NCI-H510A (cell line): ENCODE results near the gene GAP43.
"Not testable (repeated sequence)": the region's sequence is repeated elsewhere in the genome, so short reads cannot be mapped to it uniquely, and the experiment has no call there.

Source experiments
- DNase-seq: peaks from one replicate; lab custom pipeline; 2025; lab: John Stamatoyannopoulos, UW

Gene GAP43

GRCh38 chr3:115698851-115699591 is 75.7 kb downstream of the GAP43 start:
- no peak for DNase-seq

DNA sequence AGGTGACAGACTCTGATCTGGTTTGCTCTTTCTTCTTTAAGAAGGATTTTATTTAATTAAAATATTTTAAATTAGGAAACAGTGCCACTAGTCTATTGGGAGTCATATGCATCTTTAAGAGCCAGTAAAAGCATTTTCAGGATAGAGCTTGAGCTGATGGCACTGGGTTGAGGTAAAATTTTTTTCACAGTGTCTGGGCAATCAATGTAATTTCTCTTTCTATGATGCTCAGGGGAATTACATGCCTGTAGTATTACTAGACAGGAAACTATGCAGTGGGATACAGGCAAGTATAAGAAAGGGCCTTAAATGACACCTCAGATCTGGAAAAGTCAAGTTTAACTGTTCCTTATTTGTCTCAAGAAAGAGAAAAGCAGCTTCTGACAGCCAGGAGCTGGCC is 76.4 kb downstream of the GAP43 start:
- DNase-seq, result no peak

- DNase-seq, result no peak
Measured at GRCh38 chr3:115702598-115702997, 79.3 kb downstream of the GAP43 start.

- DNase-seq, result no peak
Measured at GRCh38 chr3:115704661-115705338, 81.5 kb downstream of the GAP43 start.

GRCh38 chr3:115706311-115706829 is 83.1 kb downstream of the GAP43 start:
- DNase-seq, result no peak

- DNase-seq, result no peak
Measured at GRCh38 chr3:115708540-115708939, 85.2 kb downstream of the GAP43 start.

DNA sequence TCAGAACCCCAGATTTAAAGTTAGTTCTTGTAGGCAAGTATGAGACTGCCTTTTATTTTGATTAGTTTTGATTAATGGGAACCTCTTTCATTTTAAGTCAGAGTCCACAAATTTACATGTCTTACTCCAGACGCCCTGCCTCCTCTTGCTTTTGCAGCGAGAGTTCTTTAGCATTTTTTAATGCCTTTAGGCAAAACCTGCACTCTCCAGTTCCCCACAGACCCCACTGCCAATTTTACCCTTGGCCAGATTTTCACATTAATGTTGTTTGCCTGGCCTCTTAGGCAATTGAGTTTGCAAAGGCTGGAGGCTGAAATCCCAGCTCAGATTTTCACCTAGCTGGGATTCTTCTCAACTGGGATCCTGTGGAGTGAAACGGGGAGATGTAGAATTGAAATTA is 85.8 kb downstream of the GAP43 start:
- no peak for DNase-seq

GRCh38 chr3:115709931-115710330 is 86.6 kb downstream of the GAP43 start:
- no peak for DNase-seq

DNA sequence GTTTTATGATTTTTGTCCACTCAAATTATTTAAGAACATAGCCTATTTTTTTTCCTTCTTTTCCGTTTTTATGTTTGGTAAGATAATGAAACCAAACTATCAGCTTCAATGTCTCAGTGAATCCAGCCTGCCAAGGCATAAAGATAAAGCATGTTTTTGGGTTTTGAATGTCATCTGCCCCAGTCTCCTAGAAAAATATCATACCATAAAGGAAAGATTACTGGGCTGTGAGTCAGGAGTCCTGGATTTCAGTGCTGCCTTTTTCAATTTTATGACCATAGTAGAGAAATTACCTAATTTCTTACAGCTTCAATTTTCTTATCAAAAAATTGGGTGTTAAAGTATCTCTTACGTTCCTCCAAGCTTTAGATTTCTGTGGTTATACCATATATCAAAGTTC is 87.5 kb downstream of the GAP43 start:
- no peak for DNase-seq

DNA sequence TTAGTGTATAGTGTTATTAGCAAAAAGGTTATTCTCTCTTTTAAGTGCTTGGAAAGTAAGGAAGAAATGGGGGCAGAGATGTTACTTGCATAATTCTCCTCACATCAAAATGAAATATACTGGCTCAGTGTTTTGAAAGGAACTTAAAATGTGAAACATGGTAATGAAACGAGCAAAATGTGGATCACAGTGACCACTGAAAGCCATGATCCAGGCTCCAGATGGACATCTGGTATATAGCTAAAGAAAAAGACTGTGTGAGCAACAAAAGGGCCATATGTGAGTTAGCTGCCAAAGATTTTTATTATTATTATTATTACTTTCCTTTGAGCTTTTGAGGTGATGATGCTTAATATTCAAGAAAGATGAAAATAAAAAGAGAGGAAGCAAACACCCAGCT is 89.6 kb downstream of the GAP43 start:
- DNase-seq, result no peak

DNA sequence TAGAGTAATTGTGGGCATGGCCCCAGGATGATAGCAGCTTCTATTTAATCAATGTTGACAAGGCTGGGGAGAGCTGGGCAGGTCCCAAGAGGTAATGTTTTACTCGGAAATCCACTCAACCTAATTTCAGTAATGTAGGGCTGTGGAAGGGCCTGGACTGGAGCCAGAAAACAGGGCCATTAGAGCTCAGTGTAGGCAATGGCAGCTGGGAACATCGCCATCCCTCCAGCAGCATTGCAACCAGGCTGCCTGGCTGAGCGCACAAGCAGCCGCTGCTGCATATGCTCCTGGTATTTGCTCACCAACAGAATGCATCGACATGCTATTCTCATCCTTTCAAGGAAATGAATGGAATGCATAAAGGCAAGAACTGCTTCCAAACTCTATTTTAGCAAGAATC is 90.0 kb downstream of the GAP43 start:
- DNase-seq, result peak; percentile 4

- DNase-seq, result no peak
Measured at GRCh38 chr3:115715241-115715745, 92.0 kb downstream of the GAP43 start.

DNA sequence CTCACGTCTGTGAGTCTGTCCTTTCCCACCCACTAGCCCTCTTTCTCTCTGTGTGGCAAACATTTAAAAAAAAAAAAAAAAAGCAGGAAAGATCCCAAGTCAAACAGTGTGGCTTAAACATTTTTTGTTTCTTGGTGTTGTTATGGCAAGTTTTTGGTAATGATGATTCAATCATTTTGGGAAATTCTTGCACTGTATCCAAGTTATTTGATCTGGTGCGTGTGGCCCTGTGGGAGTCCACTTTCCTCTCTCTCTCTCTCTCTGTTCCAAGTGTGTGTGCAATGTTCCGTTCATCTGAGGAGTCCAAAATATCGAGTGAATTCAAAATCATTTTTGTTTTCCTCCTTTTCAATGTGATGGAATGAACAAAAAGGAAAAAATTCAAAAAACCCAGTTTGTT is 97.7 kb downstream of the GAP43 start:
- no peak for DNase-seq

DNA sequence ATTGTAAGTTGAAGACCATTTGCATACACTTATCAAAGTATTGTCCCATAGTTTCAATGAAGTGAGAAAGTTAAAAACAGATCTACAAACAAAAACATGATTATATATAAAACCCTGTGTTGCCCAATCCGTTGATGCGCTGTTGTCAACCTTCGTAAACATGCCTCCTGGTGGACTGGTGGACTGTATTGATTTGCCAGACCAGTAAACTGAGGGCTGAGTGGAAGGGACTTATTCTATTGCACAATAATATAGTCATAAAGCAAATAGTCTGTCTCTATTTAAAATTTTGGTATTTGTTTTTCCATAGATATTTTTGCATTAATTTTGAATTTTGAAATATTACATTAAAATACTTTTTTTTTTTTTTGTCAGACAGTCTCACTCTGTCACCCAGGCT is 102.5 kb downstream of the GAP43 start:
- no peak for DNase-seq

DNA sequence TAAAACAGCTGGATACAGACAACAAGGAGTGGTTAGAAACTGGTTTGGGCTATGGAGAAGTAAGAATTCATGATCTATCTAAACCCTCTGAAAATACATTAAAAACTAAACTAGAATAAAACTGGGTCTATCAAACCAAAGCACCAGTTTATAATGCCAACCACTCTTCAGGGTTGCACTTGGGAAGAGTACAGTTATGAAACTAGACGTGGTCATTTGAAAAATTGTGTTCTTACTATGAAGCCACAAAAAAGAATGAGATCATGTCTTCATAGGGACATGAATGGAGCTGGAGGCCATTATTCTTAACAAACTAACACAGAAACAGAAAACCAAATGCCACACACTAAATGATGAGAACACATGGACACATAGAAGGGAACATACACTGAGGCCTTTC is 103.8 kb downstream of the GAP43 start:
- DNase-seq, result no peak

DNA sequence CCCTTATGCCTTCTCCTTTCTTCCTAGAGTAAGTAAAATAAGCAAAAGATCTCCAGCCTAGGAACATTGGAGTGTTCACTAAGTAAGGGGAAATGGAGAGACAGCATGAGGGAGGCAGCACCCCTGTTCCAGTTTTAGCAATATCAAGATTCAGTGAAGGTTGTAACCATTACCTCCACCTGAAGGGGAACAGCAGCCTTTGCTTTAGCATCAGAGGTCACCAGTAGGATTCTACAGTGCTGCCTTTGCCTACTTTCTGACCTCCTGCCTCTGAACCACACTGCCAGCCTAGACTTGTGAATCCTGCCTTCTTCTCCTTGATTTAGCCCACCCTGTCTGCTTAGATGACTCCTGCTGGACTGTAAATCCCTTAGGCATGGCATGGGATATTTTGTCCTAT is 104.7 kb downstream of the GAP43 start:
- no peak for DNase-seq

GRCh38 chr3:115736341-115736740 is 113.0 kb downstream of the GAP43 start:
- not testable (repeated sequence) for DNase-seq

- DNase-seq, result no peak
Measured at GRCh38 chr3:115741650-115742049, 118.3 kb downstream of the GAP43 start.

- DNase-seq, result not testable (repeated sequence)
Measured at GRCh38 chr3:115744516-115744915, 121.2 kb downstream of the GAP43 start.

DNA sequence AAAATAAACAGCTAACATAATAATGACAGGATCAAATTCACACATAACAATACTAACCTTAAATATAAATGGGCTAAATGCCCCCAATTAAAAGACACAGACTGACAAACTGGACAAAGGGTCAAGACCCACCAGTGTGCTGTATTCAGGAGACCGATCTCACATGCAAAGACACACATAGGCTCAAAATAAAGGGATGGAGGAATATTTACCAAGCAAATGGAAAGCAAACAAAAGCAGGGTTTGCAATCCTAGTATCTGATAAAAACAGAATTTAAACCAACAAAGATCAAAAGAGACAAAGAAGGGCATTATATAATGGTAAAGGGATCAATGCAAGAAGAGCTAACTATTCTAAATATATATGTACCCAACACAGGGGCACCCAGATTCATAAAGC is 129.7 kb downstream of the GAP43 start:
- not testable (repeated sequence) for DNase-seq

GRCh38 chr3:115758076-115758763 is 134.9 kb downstream of the GAP43 start:
- no peak for DNase-seq

DNA sequence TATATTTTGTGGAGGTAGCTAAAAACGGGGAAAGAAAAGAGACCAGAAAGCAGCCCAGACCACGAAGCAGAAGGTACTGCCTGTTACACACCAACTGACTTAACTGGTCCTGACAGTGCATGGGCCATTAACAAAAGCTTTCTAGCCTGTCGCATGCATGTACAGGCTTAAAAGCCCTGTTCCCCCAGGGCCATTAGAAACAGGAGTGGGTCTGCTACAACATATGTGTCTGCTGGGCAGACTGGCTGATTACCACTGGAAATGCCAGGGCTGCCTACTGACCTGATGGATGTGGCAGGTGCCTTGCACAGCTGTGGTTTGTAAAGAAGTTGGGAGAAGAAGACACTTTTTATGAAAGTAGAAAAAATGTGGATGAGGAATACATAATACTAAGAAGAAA is 137.4 kb downstream of the GAP43 start:
- no peak for DNase-seq

DNA sequence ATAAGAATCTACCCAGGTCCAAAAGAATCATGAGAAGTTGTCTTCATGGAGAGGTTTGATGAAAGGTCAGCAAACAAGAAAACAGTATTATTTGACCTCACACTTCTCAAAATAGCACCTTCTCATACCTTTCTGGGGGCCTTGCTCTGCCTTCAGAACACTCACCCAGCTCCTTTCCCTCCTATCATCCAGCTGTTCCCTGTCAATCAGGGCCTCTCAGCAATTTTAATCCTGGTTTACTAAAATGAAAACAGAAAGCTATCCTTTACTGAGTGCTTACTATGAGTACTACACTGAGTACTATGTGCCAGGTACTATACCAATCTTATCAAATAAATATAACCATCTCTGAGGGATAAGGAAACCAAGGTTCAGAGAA is 138.6 kb downstream of the GAP43 start:
- DNase-seq, result no peak
